ENCODE data around the gene CXCL1. TPM values are rescaled to one million over a fixed set of nuclear protein-coding genes. Genes with fewer than 3 reads are reported as not detected.

Gene CXCL1
- total RNA-seq, 1 donor from 2014 or later, result 8.2 TPM

- Histone ChIP-seq H3K4me3 (no peak overlapping the region), H3K9me3 (no peaks in the 10 kb centered on the region), H3K27ac (no peak overlapping the region), H3K4me1 (no peaks in the 10 kb centered on the region), H3K36me3 (no peaks in the 10 kb centered on the region), H3K27me3 (no peaks in the 10 kb centered on the region)
- DNase-seq (no peak), ATAC-seq (no peak)
- TF ChIP-seq, protein P1, sequence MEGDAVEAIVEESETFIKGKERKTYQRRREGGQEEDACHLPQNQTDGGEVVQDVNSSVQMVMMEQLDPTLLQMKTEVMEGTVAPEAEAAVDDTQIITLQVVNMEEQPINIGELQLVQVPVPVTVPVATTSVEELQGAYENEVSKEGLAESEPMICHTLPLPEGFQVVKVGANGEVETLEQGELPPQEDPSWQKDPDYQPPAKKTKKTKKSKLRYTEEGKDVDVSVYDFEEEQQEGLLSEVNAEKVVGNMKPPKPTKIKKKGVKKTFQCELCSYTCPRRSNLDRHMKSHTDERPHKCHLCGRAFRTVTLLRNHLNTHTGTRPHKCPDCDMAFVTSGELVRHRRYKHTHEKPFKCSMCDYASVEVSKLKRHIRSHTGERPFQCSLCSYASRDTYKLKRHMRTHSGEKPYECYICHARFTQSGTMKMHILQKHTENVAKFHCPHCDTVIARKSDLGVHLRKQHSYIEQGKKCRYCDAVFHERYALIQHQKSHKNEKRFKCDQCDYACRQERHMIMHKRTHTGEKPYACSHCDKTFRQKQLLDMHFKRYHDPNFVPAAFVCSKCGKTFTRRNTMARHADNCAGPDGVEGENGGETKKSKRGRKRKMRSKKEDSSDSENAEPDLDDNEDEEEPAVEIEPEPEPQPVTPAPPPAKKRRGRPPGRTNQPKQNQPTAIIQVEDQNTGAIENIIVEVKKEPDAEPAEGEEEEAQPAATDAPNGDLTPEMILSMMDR (IDR thresholded peaks at IDR 0.05), result no peak
- intact Hi-C loops (cut with DNase I), result no loop called here
These were observed 16.5 kb downstream of the CXCL1 start for GRCh38 chr4:73885574-73886267.

- no peaks in the 10 kb centered on the region for H3K9me3 ChIP-seq
- no peaks in the 10 kb centered on the region for H3K36me3 ChIP-seq
- no peak overlapping the region for H3K27ac ChIP-seq
- ATAC-seq (no peak), DNase-seq (no peak)
- TF ChIP-seq, protein P1 (IDR thresholded peaks at IDR 0.05), result no peak
- H3K4me3 ChIP-seq, result no peak overlapping the region
- H3K27me3 ChIP-seq, result no peaks in the 10 kb centered on the region
- H3K4me1 ChIP-seq, result peaks cover 24% of the 10 kb centered on the region
- intact Hi-C loops (cut with DNase I), result no loop called here
These were observed 22.1 kb downstream of the CXCL1 start for GRCh38 chr4:73891326-73891725.

DNA sequence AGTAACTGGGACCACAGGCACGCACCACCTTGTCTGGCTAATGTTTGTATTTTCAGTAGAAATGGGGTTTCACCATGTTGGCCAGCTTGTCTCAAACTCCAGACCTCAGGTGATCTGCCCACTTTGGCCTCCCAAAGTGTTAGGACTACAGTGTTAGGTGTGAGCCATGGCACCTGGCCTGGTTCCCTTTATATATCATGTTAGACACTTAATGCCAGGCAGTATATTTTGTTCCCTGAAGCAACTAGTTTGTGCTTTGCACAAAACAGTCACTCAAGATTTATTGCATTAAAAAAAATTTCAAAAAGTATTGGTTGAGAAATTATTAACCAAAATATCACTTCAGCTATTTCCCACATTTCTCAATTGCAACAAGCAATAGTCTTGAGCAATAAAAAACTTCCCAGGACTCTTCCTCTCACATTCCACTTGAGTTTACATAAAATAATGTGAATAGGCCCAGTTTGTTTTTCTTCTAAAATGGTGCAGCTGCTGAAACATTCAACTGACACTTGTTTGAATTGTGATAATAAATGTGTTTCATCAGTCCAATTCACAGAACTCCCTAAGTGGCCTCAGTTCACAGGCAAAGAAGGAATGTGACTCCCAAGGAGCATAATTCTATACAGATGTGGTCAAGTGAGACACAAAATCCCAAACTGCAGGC lies 22.7 kb downstream of the CXCL1 start:
- Histone ChIP-seq H3K4me1 (peaks cover 24% of the 10 kb centered on the region), H3K27me3 (no peaks in the 10 kb centered on the region), H3K4me3 (no peak overlapping the region), H3K36me3 (no peaks in the 10 kb centered on the region), H3K9me3 (no peaks in the 10 kb centered on the region), H3K27ac (no peak overlapping the region)
- intact Hi-C loops (cut with DNase I), result no loop called here
- ATAC-seq, result peak; percentile 52
- TF ChIP-seq, protein P1 (IDR thresholded peaks at IDR 0.05), result no peak
- DNase-seq, result no peak

DNA sequence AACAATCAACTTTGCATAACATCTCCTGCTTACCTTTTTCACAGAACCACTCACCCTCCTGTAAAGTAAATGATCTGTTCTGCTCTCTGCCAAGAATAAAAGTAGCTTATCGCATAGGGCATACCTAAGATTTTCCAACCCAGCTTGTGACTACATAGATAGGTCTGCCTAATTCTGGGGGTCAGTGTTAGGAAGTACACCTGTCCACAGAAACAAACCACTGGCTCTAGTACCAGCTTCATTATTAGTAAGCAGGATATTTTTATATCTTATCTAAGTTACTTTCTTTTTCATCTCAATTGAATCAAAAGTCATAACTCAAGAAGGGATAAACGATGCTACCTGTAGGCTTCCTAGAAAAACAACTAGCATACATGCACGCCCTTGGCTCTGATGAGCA lies 23.8 kb downstream of the CXCL1 start:
- no peak for ATAC-seq

GRCh38 chr4:73894001-73894400 lies 24.8 kb downstream of the CXCL1 start:
- Histone ChIP-seq H3K4me1 (peaks cover 24% of the 10 kb centered on the region), H3K27me3 (no peaks in the 10 kb centered on the region), H3K36me3 (no peaks in the 10 kb centered on the region), H3K9me3 (no peaks in the 10 kb centered on the region), H3K27ac (no peak overlapping the region), H3K4me3 (no peak overlapping the region)
- ATAC-seq (no peak), DNase-seq (no peak)
- TF ChIP-seq, protein P1 (IDR thresholded peaks at IDR 0.05), result no peak
- intact Hi-C loops (cut with DNase I), result no loop called here

More for the DNA sequence above, 23.8 kb downstream of the CXCL1 start:
- H3K4me3 ChIP-seq, result no peak overlapping the region
- H3K27me3 ChIP-seq, result no peaks in the 10 kb centered on the region
- TF ChIP-seq, protein P1 (IDR thresholded peaks at IDR 0.05), result no peak
- H3K4me1 ChIP-seq, result peaks cover 24% of the 10 kb centered on the region
- no peak for DNase-seq
- no peak overlapping the region for H3K27ac ChIP-seq
- H3K9me3 ChIP-seq, result no peaks in the 10 kb centered on the region
- no peaks in the 10 kb centered on the region for H3K36me3 ChIP-seq
- intact Hi-C loops (cut with DNase I), result no loop called here

All from upper lobe of right lung (tissue), 1 donor.